HG03432 (cell line): ENCODE results near the gene GMNN.
A peak's percentile ranks its signal among the peaks of the same experiment; 100 is the strongest.
"Not testable (repeated sequence)": the region's sequence is repeated elsewhere in the genome, so short reads cannot be mapped to it uniquely, and the experiment has no call there.

ENCODE experiments used
- ATAC-seq: cut with Tn5 transposase; IDR thresholded peaks from one replicate; pipeline ENCODE4 v1.9.1; 2021; ENCODE audit warnings: mild to moderate bottlenecking, moderate library complexity; ENCODE audit not compliant: unreplicated experiment

Gene GMNN

GRCh38 chr6:24761193-24761835 is 13.4 kb upstream of the GMNN start:
- no peak for ATAC-seq

GRCh38 chr6:24761851-24762250 is 12.9 kb upstream of the GMNN start:
- ATAC-seq: no peak

DNA sequence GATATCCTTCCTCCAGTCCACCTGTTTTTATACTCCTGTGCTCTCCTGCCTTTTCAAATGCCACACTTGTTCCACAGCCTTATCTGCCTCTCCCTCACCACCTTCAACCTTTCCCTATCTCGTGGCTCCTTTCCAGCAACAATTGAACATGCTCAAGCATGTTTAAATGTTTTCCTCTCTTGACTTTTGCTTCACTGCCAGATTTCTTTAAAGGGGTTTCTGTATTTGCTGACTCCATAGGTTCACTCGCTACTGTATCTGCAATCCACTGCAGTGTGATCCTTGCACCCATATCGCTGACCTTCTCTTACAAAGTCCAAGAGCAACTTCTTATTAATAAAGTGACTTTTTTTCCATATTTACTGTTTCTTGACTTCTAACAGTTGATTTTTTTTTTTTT is 11.2 kb upstream of the GMNN start:
- no peak for ATAC-seq

GRCh38 chr6:24764833-24765828 is 9.6 kb upstream of the GMNN start:
- not testable (repeated sequence) for ATAC-seq

GRCh38 chr6:24765968-24766367 is 8.8 kb upstream of the GMNN start:
- not testable (repeated sequence) for ATAC-seq

- peak; percentile 72 for ATAC-seq
Measured at GRCh38 chr6:24766680-24767462, 7.9 kb upstream of the GMNN start.

- ATAC-seq: no peak
Measured at GRCh38 chr6:24768361-24768760, 6.4 kb upstream of the GMNN start.

GRCh38 chr6:24775520-24776058 is 852 bp downstream of the GMNN start:
- no peak for ATAC-seq

GRCh38 chr6:24777227-24777626 is 2.5 kb downstream of the GMNN start:
- no peak for ATAC-seq

DNA sequence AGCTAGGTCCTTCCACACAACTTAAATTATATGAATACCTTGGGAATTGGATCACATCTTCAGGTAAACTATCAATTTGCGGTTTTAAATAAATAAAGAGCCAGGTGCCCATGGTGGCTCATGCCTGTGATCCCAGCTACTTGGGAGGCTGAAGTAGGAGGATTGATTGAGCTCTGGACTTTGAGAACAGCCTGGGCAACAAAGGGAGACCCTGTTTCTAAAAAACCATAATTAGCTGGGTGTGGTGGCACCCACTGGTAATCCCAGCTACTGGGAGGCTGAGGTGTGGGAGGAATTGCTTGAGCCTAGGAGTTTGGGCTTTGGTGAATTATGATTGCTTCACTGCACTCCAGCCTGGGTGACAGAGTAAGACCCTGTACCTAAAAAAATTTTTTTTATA is 3.4 kb downstream of the GMNN start:
- no peak for ATAC-seq

GRCh38 chr6:24778878-24779277 is 4.1 kb downstream of the GMNN start:
- no peak for ATAC-seq

- ATAC-seq: no peak
Measured at GRCh38 chr6:24779416-24780016, 4.8 kb downstream of the GMNN start.

GRCh38 chr6:24780206-24780605 is 5.5 kb downstream of the GMNN start:
- no peak for ATAC-seq

DNA sequence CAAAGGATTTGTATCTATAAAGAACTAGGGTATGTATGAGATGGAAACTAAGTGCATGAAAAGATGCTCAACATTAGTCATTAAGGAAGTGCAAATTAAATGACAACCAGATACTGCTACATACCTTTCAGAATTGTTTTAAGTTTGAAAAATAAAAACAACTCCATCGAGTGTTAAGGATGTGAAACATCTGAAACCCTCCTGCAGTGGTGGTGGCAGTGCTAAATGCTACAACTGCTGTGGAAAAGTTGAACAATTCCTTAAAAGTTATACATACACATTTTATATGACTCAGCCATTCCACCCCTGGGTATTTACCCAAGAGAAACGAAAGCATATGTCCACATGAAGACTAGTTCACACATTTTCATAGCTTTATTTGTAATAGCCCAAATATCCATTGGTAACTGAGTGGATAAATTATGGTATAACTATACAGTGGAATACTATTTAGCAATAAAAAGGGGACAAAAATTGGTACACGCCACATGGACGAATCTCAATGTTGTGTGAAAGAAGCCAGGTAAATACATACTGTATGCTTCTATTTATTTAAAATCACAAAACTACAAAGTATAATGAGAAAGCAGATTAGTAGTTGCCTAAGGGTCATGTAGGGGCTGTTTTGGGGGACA is 13.4 kb downstream of the GMNN start:
- ATAC-seq: no peak

DNA sequence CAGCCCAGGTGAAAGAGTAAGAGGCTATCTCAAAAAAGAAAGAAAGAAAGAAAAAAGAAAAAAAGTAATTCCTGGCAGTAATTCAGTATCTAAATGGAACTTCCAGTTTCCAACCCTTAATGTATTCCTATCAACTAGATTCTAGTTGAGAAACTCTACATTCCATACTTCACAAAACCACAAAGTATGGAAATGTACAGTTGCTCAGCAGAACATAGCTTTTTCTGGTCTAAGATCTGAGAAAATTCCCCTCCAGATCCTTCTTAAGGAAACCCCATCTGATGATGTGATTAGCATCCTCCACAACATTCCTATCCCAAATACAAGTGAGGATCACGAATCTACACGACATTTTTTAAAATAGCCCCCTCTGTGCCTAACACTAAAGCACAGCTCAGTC is 20.4 kb downstream of the GMNN start:
- ATAC-seq: no peak

DNA sequence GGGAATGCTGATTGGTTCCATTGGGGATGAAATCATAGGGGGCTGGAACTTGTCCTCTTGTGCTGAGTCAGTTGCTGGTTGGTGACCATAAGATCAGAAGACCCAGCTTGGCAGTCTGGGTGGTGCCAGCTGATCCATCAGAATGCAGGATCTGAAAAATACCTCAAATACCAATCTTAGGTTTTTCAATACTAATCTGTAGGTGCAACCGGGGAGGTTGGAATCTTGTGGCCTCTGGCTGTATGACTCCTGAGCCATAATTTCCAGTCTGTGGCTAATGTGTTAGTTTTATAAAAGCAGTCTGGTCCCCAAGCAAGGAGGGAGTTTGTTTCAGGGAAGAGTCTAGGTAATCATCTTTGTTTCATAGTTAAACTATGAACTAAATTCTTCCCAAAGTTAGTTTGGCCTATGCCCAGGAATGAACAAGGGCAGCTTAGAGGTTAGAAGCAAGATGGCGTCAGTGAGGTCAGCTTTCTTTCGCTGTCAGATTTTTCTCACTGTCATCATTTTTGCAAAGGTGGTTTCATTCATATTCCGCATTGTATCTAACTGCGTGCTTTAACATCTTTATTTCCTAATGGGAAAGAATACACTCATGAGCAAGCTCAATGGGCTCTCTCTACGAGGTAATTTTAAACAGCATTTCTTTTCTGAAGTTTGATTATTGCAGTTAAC is 22.0 kb downstream of the GMNN start:
- ATAC-seq: no peak

DNA sequence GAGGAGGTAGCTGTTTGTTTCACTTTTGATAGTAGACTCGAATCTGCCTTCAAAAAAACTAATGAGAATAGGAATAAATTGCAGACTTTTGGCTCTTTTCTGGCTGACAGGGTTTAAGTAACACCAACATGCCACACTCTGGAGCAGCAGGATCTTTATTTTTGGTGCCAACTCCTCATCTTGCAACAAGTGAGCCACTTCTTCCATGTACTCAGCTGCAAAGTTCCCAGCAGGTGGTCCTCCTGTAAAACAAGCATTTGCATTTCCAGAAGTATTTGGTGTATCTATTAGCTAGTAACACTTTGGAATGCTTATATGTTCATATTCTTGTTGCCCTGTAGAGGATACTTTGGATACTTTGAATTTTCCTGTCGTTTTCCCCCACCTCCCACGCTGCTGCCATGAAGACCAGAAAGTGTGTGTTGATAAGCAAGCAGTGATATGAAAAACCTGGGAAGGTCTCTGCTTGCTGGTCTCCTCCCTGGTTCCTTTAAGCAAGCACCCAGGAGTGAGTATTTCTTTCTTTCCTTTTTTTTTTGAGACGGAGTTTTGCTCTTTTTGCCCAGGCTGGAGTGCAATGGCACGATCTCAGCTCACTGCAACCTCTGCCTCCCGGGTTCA is 23.0 kb downstream of the GMNN start:
- no peak for ATAC-seq

DNA sequence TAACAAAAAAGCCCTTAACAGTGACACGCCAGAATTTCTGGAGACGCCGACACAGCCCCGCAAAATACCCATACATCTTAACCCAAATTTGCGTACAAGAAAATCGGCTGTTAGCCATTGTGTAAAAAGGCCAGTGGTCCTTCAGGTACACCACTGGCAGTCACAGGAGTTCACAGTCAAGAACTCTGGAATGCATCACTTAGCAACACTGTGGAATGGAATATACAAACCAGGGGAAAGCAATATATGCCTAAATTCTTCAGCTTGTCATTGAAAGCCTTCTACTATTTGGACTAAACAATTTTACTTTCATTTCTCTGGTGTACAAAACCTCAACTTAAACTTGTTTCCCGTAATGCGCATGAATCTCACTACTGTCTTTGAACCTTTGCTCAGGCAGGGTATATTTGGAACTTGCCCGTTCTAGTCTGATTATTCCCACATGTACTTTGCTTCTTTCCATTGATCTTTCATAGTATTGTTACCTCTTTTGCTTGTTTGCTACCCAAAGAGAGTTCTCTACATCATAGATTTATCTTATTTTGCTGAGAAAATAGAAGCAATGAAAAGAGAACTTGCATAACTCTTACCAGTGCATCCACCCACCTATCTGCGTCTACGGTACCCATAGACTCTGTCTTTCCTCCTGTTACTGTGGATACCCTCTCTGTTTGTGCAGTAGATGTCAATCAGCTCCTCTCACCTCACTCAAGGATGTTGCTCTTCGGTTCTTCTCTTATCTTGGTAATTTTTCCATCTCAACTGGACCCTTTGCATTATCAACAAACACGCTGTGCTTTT is 24.2 kb downstream of the GMNN start, which contains the start of gene ARMH2:
Gene ARMH2, minus strand, starts transcription at position 178 of the 801 bp plus-strand sequence. Its CDS starts 60 bp downstream, at position 118.
- no peak for ATAC-seq
